Measurements from ENCODE around the gene OR10A4. TPM values are rescaled to one million over a fixed set of nuclear protein-coding genes. Genes with fewer than 3 reads are reported as not detected.

OR10A4 gene
- not detected in 2 replicates for total RNA-seq

- no peak for DNase-seq (ENCODE audit: low read depth)
- no peak for TF ChIP-seq CTCF (IDR thresholded peaks at IDR 0.05; ENCODE audit: insufficient read depth, low read depth, low read length)
Measured at GRCh38 chr11:6876325-6876724, at the start of gene OR10A4. TSS of gene OR10A4 (plus strand) at chr11:6876625. CDS start at chr11:6876648, 23 bp downstream.

GRCh38 chr11:6828103-6828502 lies 48.3 kb upstream of the OR10A4 start:
- H3K4me3 ChIP-seq (ENCODE audit: low read depth, low read length): no peak overlapping the region
- TF ChIP-seq CTCF (IDR thresholded peaks at IDR 0.05; ENCODE audit: insufficient read depth, low read depth, low read length): no peak
- no peak for DNase-seq (ENCODE audit: low read depth)

More at GRCh38 chr11:6876325-6876724, at the start of gene OR10A4:
- no peak within 1 kb of the TSS for H3K4me3 ChIP-seq (ENCODE audit: low read depth, low read length)

GRCh38 chr11:6833356-6833755 lies 43.1 kb upstream of the OR10A4 start:
- no peak for DNase-seq (ENCODE audit: low read depth)
- H3K4me3 ChIP-seq (ENCODE audit: low read depth, low read length): no peak overlapping the region
- TF ChIP-seq CTCF (IDR thresholded peaks at IDR 0.05; ENCODE audit: insufficient read depth, low read depth, low read length): no peak

GRCh38 chr11:6834021-6834420 lies 42.4 kb upstream of the OR10A4 start:
- DNase-seq (ENCODE audit: low read depth): no peak
- no peak overlapping the region for H3K4me3 ChIP-seq (ENCODE audit: low read depth, low read length)
- no peak for TF ChIP-seq CTCF (IDR thresholded peaks at IDR 0.05; ENCODE audit: insufficient read depth, low read depth, low read length)

GRCh38 chr11:6841694-6842093 lies 34.7 kb upstream of the OR10A4 start:
- H3K4me3 ChIP-seq (ENCODE audit: low read depth, low read length): no peak overlapping the region
- TF ChIP-seq CTCF (IDR thresholded peaks at IDR 0.05; ENCODE audit: insufficient read depth, low read depth, low read length): no peak
- no peak for DNase-seq (ENCODE audit: low read depth)

GRCh38 chr11:6843670-6844069 lies 32.8 kb upstream of the OR10A4 start:
- DNase-seq (ENCODE audit: low read depth): no peak
- TF ChIP-seq CTCF (IDR thresholded peaks at IDR 0.05; ENCODE audit: insufficient read depth, low read depth, low read length): no peak
- no peak overlapping the region for H3K4me3 ChIP-seq (ENCODE audit: low read depth, low read length)

- no peak overlapping the region for H3K4me3 ChIP-seq (ENCODE audit: low read depth, low read length)
- no peak for DNase-seq (ENCODE audit: low read depth)
- no peak for TF ChIP-seq CTCF (IDR thresholded peaks at IDR 0.05; ENCODE audit: insufficient read depth, low read depth, low read length)
Measured at GRCh38 chr11:6844356-6844755, 32.1 kb upstream of the OR10A4 start.

Data from fibroblast of villous mesenchyme (primary cell).